HEK293 (cell line): Measurements from ENCODE around the gene FOXL2NB.
A peak's percentile ranks its signal among the peaks of the same experiment; 100 is the strongest.

Source experiments
- CTCF ChIA-PET: fragments of 350-600 bp; formaldehyde crosslinking; extraction: SDS; loops from one replicate; lab custom pipeline; 2021; ENCODE audit warnings: antibody characterized with exemption; lab: Yijun Ruan, JAX
- POLR2A ChIA-PET: fragments of 300-600 bp; formaldehyde crosslinking; extraction: SDS; loops from one replicate; lab custom pipeline; 2020; ENCODE audit warnings: antibody characterized with exemption, inconsistent platforms; lab: Yijun Ruan, JAX
- H3K27ac ChIP-seq: fragments of 200-500 bp; sonication (Bioruptor generic); 2 replicates; pipeline ENCODE4 v1.5.1; 2014; ENCODE audit warnings: low read depth, low read length, control low read depth, inconsistent platforms; ENCODE audit errors: extremely low read depth
- H3K36me3 ChIP-seq, 2 experiments: fragments of 200-500 bp in 1 of 2; sonication (Bioruptor generic) in 1 of 2; 1 replicate in 1 of 2; 2 replicates in 1 of 2; pipeline ENCODE4 v1.5.1; 2014 to 2017; ENCODE audit warnings: inconsistent platforms in 2 of 2, low read length in 2 of 2; ENCODE audit not compliant: control insufficient read depth in 2 of 2, insufficient read depth in 1 of 2
- H3K4me1 ChIP-seq: fragments of 200-500 bp; sonication (Bioruptor generic); 2 replicates; pipeline ENCODE4 v1.5.1; 2014; ENCODE audit warnings: mild to moderate bottlenecking, low read length, inconsistent platforms; ENCODE audit not compliant: control insufficient read depth, insufficient read depth
- H3K4me3 ChIP-seq: 2 replicates; pipeline ENCODE4 v1.5.1; 2011; ENCODE audit warnings: low read depth, mild to moderate bottlenecking, control low read depth, low read length, moderate library complexity
- H3K9me3 ChIP-seq: fragments of 200-500 bp; sonication (Bioruptor generic); 2 replicates; pipeline ENCODE4 v1.5.1; 2014; ENCODE audit warnings: low read depth, low read length, inconsistent platforms; ENCODE audit not compliant: control insufficient read depth, insufficient read depth
- BCL11A ChIP-seq: fragments of 450-650 bp; formaldehyde crosslinking; IDR thresholded peaks from 2 replicates; pipeline ENCODE4 v1.5.1; 2016; ENCODE audit warnings: low read depth, missing biosample characterization, missing genetic modification characterization
- KLF7 ChIP-seq: fragments of 450-650 bp; formaldehyde crosslinking; IDR thresholded peaks from 2 replicates; pipeline ENCODE4 v1.5.1; 2016; ENCODE audit warnings: missing biosample characterization, missing genetic modification characterization, borderline replicate concordance
- OVOL3 ChIP-seq: fragments of 450-650 bp; formaldehyde crosslinking; IDR thresholded peaks from 2 replicates; pipeline ENCODE4 v1.5.1; 2016; ENCODE audit warnings: missing biosample characterization, missing genetic modification characterization
- PRDM2 ChIP-seq: fragments of 450-650 bp; formaldehyde crosslinking; IDR thresholded peaks from 2 replicates; pipeline ENCODE4 v1.5.1; 2016; ENCODE audit warnings: missing biosample characterization, missing genetic modification characterization, borderline replicate concordance
- REPIN1 ChIP-seq: fragments of 450-650 bp; formaldehyde crosslinking; IDR thresholded peaks from 2 replicates; pipeline ENCODE4 v1.5.1; 2017; ENCODE audit warnings: missing biosample characterization, missing genetic modification characterization, low read depth
- SP7 ChIP-seq: fragments of 450-650 bp; formaldehyde crosslinking; IDR thresholded peaks from 2 replicates; pipeline ENCODE4 v1.5.1; 2016; ENCODE audit warnings: missing biosample characterization, missing genetic modification characterization
- TRIM28 ChIP-seq: IDR thresholded peaks from 2 replicates; pipeline ENCODE4 v1.6.1; 2011; ENCODE audit warnings: low read length, control low read depth, borderline replicate concordance
- ZBTB10 ChIP-seq: fragments of 450-650 bp; formaldehyde crosslinking; IDR thresholded peaks from 2 replicates; pipeline ENCODE4 v1.5.1; 2016; ENCODE audit warnings: missing biosample characterization, missing genetic modification characterization
- ZBTB48 ChIP-seq: fragments of 450-650 bp; formaldehyde crosslinking; IDR thresholded peaks from 2 replicates; pipeline ENCODE4 v1.5.1; 2016; ENCODE audit warnings: missing biosample characterization, missing genetic modification characterization
- ZFHX2 ChIP-seq: fragments of 450-650 bp; formaldehyde crosslinking; conservative IDR thresholded peaks from 2 replicates; pipeline ENCODE4 v1.5.1; 2016; ENCODE audit warnings: missing biosample characterization, missing genetic modification characterization
- ZNF132 ChIP-seq: fragments of 450-650 bp; formaldehyde crosslinking; IDR thresholded peaks from 2 replicates; pipeline ENCODE4 v1.5.1; 2017; ENCODE audit warnings: missing biosample characterization, missing genetic modification characterization, borderline replicate concordance
- ZNF148 ChIP-seq: fragments of 450-650 bp; formaldehyde crosslinking; IDR thresholded peaks from 2 replicates; pipeline ENCODE4 v1.5.0; 2017; ENCODE audit warnings: missing biosample characterization, missing genetic modification characterization, borderline replicate concordance
- ZNF174 ChIP-seq: fragments of 450-650 bp; formaldehyde crosslinking; IDR thresholded peaks from 2 replicates; pipeline ENCODE4 v1.5.0; 2017; ENCODE audit warnings: missing biosample characterization, mild to moderate bottlenecking, missing genetic modification characterization
- ZNF202 ChIP-seq: fragments of 450-650 bp; formaldehyde crosslinking; IDR thresholded peaks from 2 replicates; pipeline ENCODE4 v1.5.1; 2016; ENCODE audit warnings: missing biosample characterization, missing genetic modification characterization, borderline replicate concordance
- ZNF274 ChIP-seq, 2 experiments: fragments of 200-500 bp in 1 of 2; fragments of 450-650 bp in 1 of 2; sonication (Bioruptor generic) in 1 of 2; formaldehyde crosslinking in 1 of 2; IDR thresholded peaks; 2 replicates each; pipeline versions ENCODE4 v1.5.1 to v1.6.1; 2014 to 2016; ENCODE audit warnings: borderline replicate concordance in 1 of 2, inconsistent platforms in 1 of 2, low read length in 1 of 2, missing biosample characterization in 1 of 2, missing genetic modification characterization in 1 of 2
- ZNF280D ChIP-seq: fragments of 450-650 bp; formaldehyde crosslinking; IDR thresholded peaks from 2 replicates; pipeline ENCODE4 v1.5.1; 2016; ENCODE audit warnings: missing biosample characterization, missing genetic modification characterization
- ZNF404 ChIP-seq: fragments of 450-650 bp; formaldehyde crosslinking; IDR thresholded peaks from 2 replicates; pipeline ENCODE4 v1.5.1; 2017; ENCODE audit warnings: missing biosample characterization, missing genetic modification characterization
- ZNF473 ChIP-seq: fragments of 450-650 bp; formaldehyde crosslinking; IDR thresholded peaks from 2 replicates; pipeline ENCODE4 v1.5.1; 2017; ENCODE audit warnings: missing biosample characterization, missing genetic modification characterization
- ZNF549 ChIP-seq: fragments of 450-650 bp; IDR thresholded peaks from 2 replicates; pipeline ENCODE4 v1.5.1; 2018; ENCODE audit warnings: missing biosample characterization, missing genetic modification characterization, mild to moderate bottlenecking, inconsistent platforms, moderate library complexity

FOXL2NB gene

GRCh38 chr3:138935863-138936740 lies 10.9 kb upstream of the FOXL2NB start:
- ChIA-PET CTCF (interaction anchor here (0.6 to 2.0 kb wide), 31 partner anchors 9 to 1762 kb away, joined by 3 to 30 read pairs (median 4); partner anchors contain the start of genes ESYT3, FOXL2 and FOXL2NB), POLR2A (interaction anchor here (0.5 to 2.0 kb wide), 7 partner anchors 12 to 517 kb away, joined by 3 to 15 read pairs (median 3); partner anchors contain the start of gene CEP70)
- H3K9me3 ChIP-seq: no peaks in the 10 kb centered on the region
- H3K4me3 ChIP-seq: peak overlapping the region; percentile 49
- no peaks in the 10 kb centered on the region for H3K36me3 ChIP-seq
- H3K4me1 ChIP-seq: no peaks in the 10 kb centered on the region
- H3K27ac ChIP-seq: no peak overlapping the region
- TF ChIP-seq ZNF404 (tag by site-specific recombination): no peak
- no peak for TF ChIP-seq ZNF148 (tag by site-specific recombination)
- TF ChIP-seq ZNF274 (IDR thresholded peaks at IDR 0.05; ENCODE audit: low read length): no peak
- no peak for TF ChIP-seq ZNF274 (tag by site-specific recombination; IDR thresholded peaks at IDR 0.05; ENCODE audit: borderline replicate concordance)
- no peak for TF ChIP-seq ZNF202 (tag by site-specific recombination)
- no peak for TF ChIP-seq BCL11A (tag by site-specific recombination)
- TF ChIP-seq OVOL3 (tag by site-specific recombination): no peak
- 0 out of 2 replicates have a peak, but pooled peaks have one; percentile 20 for TF ChIP-seq TRIM28
- TF ChIP-seq REPIN1: no peak
- no peak for TF ChIP-seq ZFHX2 (tag by site-specific recombination)
- peak; percentile 50; the same call in 1 of the 2 replicates for TF ChIP-seq ZBTB10 (tag by site-specific recombination)
- TF ChIP-seq ZNF132 (tag by site-specific recombination): no peak
- no peak for TF ChIP-seq ZNF549
- no peak for TF ChIP-seq ZNF280D (tag by site-specific recombination)
- no peak for TF ChIP-seq ZNF473 (tag by site-specific recombination)
- no peak for TF ChIP-seq ZNF174 (tag by site-specific recombination)
- no peak for TF ChIP-seq KLF7 (tag by site-specific recombination)
- no peak for TF ChIP-seq ZBTB48 (tag by site-specific recombination)
- 0 out of 2 replicates have a peak, but pooled peaks have one; percentile 24 for TF ChIP-seq SP7
- TF ChIP-seq PRDM2 (tag by site-specific recombination): no peak
